HCT116 (cell line): ENCODE measurements around the gene MAP2K2. TPM values are rescaled to one million over a fixed set of nuclear protein-coding genes. Genes with fewer than 3 reads are reported as not detected.

Experiments used
- ATAC-seq: fragments of 200-7000 bp; cut with Tn5 transposase; 2 replicates; pipeline ENCODE4 v1.9.1; 2020; ENCODE audit warnings: mild to moderate bottlenecking, moderate library complexity
- BruUV-seq: library from RNA; stranded (reverse); fragments of 400-500 nt; replicated peaks from 2 replicates; lab custom pipeline; 2021; lab: Mats Ljungman, UMichigan
- CTCF ChIA-PET: fragments of 300-600 bp; sonication (Branson Sonifier 250); formaldehyde crosslinking; loops from one replicate; lab custom pipeline; 2021; ENCODE audit warnings: antibody characterized with exemption; lab: Charles Lee
- POLR2A ChIA-PET: fragments of 300-600, 350-600 bp; sonication (Branson Sonifier 250); formaldehyde crosslinking; loops from one replicate; lab custom pipeline; 2021; ENCODE audit warnings: antibody characterized with exemption; lab: Charles Lee
- RAD21 ChIA-PET, 2 experiments: fragments of 300-600 bp; sonication (Branson Sonifier 250); formaldehyde crosslinking; loops; one replicate each; lab custom pipeline; 2023; ENCODE audit warnings: low total read pairs in 2 of 2; ENCODE audit not compliant: uncharacterized antibody in 2 of 2, unreplicated experiment in 2 of 2, low non-redundant PET in 1 of 2; lab: Charles Lee
- DNase-seq: peaks from one replicate; pipeline ENCODE4 v3.0.0-alpha.2; 2010; ENCODE audit warnings: low read depth, low spot score
- H2AFZ ChIP-seq: fragments of 200-600 bp; shearing (Covaris generic), sonication (generic); 2 replicates; pipeline ENCODE4 v1.6.1; 2017; ENCODE audit warnings: low read depth, mixed run types, mixed read lengths, antibody characterized with exemption, low read length; ENCODE audit not compliant: poor library complexity, severe bottlenecking
- H3K27ac ChIP-seq: 2 replicates; pipeline ENCODE4 v1.5.1; 2012; ENCODE audit warnings: low read depth, low read length
- H3K27me3 ChIP-seq: fragments of 200-600 bp; sonication (generic); 2 replicates; pipeline ENCODE4 v1.6.1; 2016; ENCODE audit warnings: mixed run types, low read length, mixed read lengths; ENCODE audit not compliant: insufficient read depth
- H3K36me3 ChIP-seq, 2 experiments: fragments of 200-500 bp in 1 of 2; fragments of 200-600 bp in 1 of 2; sonication (Bioruptor generic) in 1 of 2; sonication (generic) in 1 of 2; 2 replicates each; pipeline versions ENCODE4 v1.5.1 to v1.6.1; 2014 to 2016; ENCODE audit warnings: low read length in 2 of 2, inconsistent platforms in 1 of 2, mixed read lengths in 1 of 2, mixed run types in 1 of 2; ENCODE audit not compliant: insufficient read depth in 2 of 2, control insufficient read depth in 1 of 2
- H3K4me1 ChIP-seq, 2 experiments: fragments of 200-600 bp in 1 of 2; sonication (generic) in 1 of 2; 2 replicates each; pipeline versions ENCODE4 v1.5.1 to v1.6.1; 2012 to 2017; ENCODE audit warnings: low read length in 2 of 2, inconsistent platforms in 1 of 2, mild to moderate bottlenecking in 1 of 2, mixed read lengths in 1 of 2, mixed run types in 1 of 2, moderate library complexity in 1 of 2; ENCODE audit not compliant: insufficient read depth in 2 of 2, control insufficient read depth in 1 of 2
- H3K4me2 ChIP-seq: fragments of 200-600 bp; sonication (generic); 2 replicates; pipeline ENCODE4 v1.6.1; 2017; ENCODE audit warnings: mixed run types, low read length, mixed read lengths
- H3K4me3 ChIP-seq, 2 experiments: fragments of 200-600 bp in 1 of 2; sonication (generic) in 1 of 2; replicated peaks in 1 of 2; 2 replicates each; pipeline ENCODE4 v1.5.1; 2011 to 2016; ENCODE audit warnings: low read length in 2 of 2, control low read depth in 1 of 2, low read depth in 1 of 2, mild to moderate bottlenecking in 1 of 2, mixed read lengths in 1 of 2, mixed run types in 1 of 2
- H3K79me2 ChIP-seq: fragments of 200-600 bp; sonication (generic); 2 replicates; pipeline ENCODE4 v1.6.1; 2017; ENCODE audit warnings: mild to moderate bottlenecking, mixed run types, low read length, moderate library complexity, mixed read lengths; ENCODE audit not compliant: insufficient read depth
- H3K9ac ChIP-seq: fragments of 200-600 bp; sonication (generic); 2 replicates; pipeline ENCODE4 v1.6.1; 2016; ENCODE audit warnings: low read length, mixed read lengths
- H3K9me2 ChIP-seq: fragments of 200-600 bp; sonication (generic), shearing (Covaris generic); 2 replicates; pipeline ENCODE4 v1.6.1; 2017; ENCODE audit warnings: mixed run types, mild to moderate bottlenecking, moderate library complexity; ENCODE audit not compliant: insufficient read depth
- H3K9me3 ChIP-seq, 2 experiments: fragments of 200-500 bp in 1 of 2; fragments of 200-600 bp in 1 of 2; sonication (Bioruptor generic) in 1 of 2; sonication (generic) in 1 of 2; 2 replicates each; pipeline ENCODE4 v1.6.1; 2014 to 2017; ENCODE audit warnings: low read length in 2 of 2, mixed read lengths in 2 of 2, inconsistent platforms in 1 of 2, low read depth in 1 of 2, mild to moderate bottlenecking in 1 of 2, mixed run types in 1 of 2, moderate library complexity in 1 of 2; ENCODE audit not compliant: control insufficient read depth in 1 of 2, insufficient read depth in 1 of 2
- H4K20me1 ChIP-seq: fragments of 200-600 bp; sonication (generic), shearing (Covaris generic); 2 replicates; pipeline ENCODE4 v1.6.1; 2017; ENCODE audit warnings: mixed run types, mild to moderate bottlenecking, moderate library complexity; ENCODE audit not compliant: insufficient read depth
- CBX3 ChIP-seq: IDR thresholded peaks from 2 replicates; pipeline ENCODE4 v1.6.1; 2012; ENCODE audit warnings: low read depth
- CEBPB ChIP-seq: IDR thresholded peaks from 2 replicates; pipeline ENCODE4 v1.6.1; 2012; ENCODE audit warnings: low read depth
- CTCF ChIP-seq, 3 experiments: fragments of 200-600 bp in 1 of 3; sonication (generic) in 1 of 3; IDR thresholded peaks in 2 of 3; conservative IDR thresholded peaks in 1 of 3; 2 replicates each; pipeline ENCODE4 v1.5.1; 2012 to 2017; ENCODE audit warnings: low read depth in 2 of 3, low read length in 2 of 3, antibody characterized with exemption in 1 of 3, borderline replicate concordance in 1 of 3, control low read depth in 1 of 3, mild to moderate bottlenecking in 1 of 3, mixed read lengths in 1 of 3, mixed run types in 1 of 3, moderate library complexity in 1 of 3; ENCODE audit not compliant: insufficient read depth in 1 of 3
- EGR1 ChIP-seq: IDR thresholded peaks from 2 replicates; pipeline ENCODE4 v1.6.1; 2012; ENCODE audit warnings: low read depth
- ELF1 ChIP-seq: IDR thresholded peaks from 2 replicates; pipeline ENCODE4 v1.6.1; 2012; ENCODE audit warnings: low read depth, borderline replicate concordance
- EZH2 ChIP-seq: fragments of 200-600 bp; sonication (generic); IDR thresholded peaks from 2 replicates; pipeline ENCODE4 v1.6.1; 2017; ENCODE audit warnings: antibody characterized with exemption, mixed run types
- EZH2phosphoT487 ChIP-seq: fragments of 200-600 bp; IDR thresholded peaks from 2 replicates; pipeline ENCODE4 v1.6.1; 2018; ENCODE audit warnings: antibody characterized with exemption, borderline replicate concordance
- FOSL1 ChIP-seq: IDR thresholded peaks from 2 replicates; pipeline ENCODE4 v1.6.1; 2012; ENCODE audit warnings: low read depth
- JUND ChIP-seq: IDR thresholded peaks from 2 replicates; pipeline ENCODE4 v1.6.1; 2012
- POLR2A ChIP-seq: IDR thresholded peaks from 2 replicates; pipeline ENCODE4 v1.7.0; 2011; ENCODE audit warnings: borderline replicate concordance; ENCODE audit not compliant: insufficient read depth, insufficient read length; ENCODE audit errors: extremely low read depth
- POLR2AphosphoS5 ChIP-seq: IDR thresholded peaks from 2 replicates; pipeline ENCODE4 v1.6.1; 2011; ENCODE audit warnings: mild to moderate bottlenecking, low read depth, low read length, moderate library complexity
- REST ChIP-seq: IDR thresholded peaks from 2 replicates; pipeline ENCODE4 v1.6.1; 2012; ENCODE audit warnings: low read depth
- SIN3A ChIP-seq: IDR thresholded peaks from 2 replicates; pipeline ENCODE4 v1.6.1; 2012; ENCODE audit warnings: low read depth
- SP1 ChIP-seq: IDR thresholded peaks from 2 replicates; pipeline ENCODE4 v1.6.1; 2012; ENCODE audit warnings: low read depth
- SRF ChIP-seq: IDR thresholded peaks from 2 replicates; pipeline ENCODE4 v1.6.1; 2012; ENCODE audit warnings: low read depth
- YY1 ChIP-seq: IDR thresholded peaks from 2 replicates; pipeline ENCODE4 v1.6.1; 2011; ENCODE audit warnings: low read length, low read depth, moderate library complexity, mild to moderate bottlenecking; ENCODE audit not compliant: insufficient replicate concordance; ENCODE audit errors: extremely low read depth
- intact Hi-C: fragments of 100-400 bp; cut with micrococcal nuclease; formaldehyde crosslinking; loops from 2 replicates; pipeline ENCODE4 v1.10.0; 2022
- total RNA-seq: library from RNA; stranded (reverse); gene quantifications from one replicate; pipeline ENCODE4 v1.2.1, GENCODE V29; 2021; ENCODE audit not compliant: unreplicated experiment

The MAP2K2 gene
- total RNA-seq, 1 experiment from 2014 or later = 186 TPM

- Histone ChIP-seq H3K9ac (peak overlapping the region; percentile 62), H3K27me3 (no peaks in the 10 kb centered on the region), H2AFZ (no peak overlapping the region), H3K4me1 (peaks cover 50 to 55% of the 10 kb centered on the region in 2 experiments), H3K79me2 (peaks cover 98% of the 10 kb centered on the region), H3K4me3 (peak overlapping the region; percentile 16 to 50), H3K9me2 (no peaks in the 10 kb centered on the region), H3K27ac (peak overlapping the region; percentile 96), H3K9me3 (no peaks in the 10 kb centered on the region), H4K20me1 (peaks cover 10% of the 10 kb centered on the region; the same call in 1 of the 2 replicates), H3K36me3 (peaks cover 8 to 16% of the 10 kb centered on the region in 2 experiments; a peak in 3 of 4 replicates), H3K4me2 (peak overlapping the region; percentile 91)
- DNase-seq = peak; percentile 42
- CTCF ChIA-PET = no interaction called here
- POLR2A ChIA-PET = interaction anchor here (0.6 to 0.7 kb wide), 2 partner anchors 493 to 684 kb away, joined by 3 to 7 read pairs; no protein-coding TSS in a partner anchor
- BruUV-seq = no TSS peak
- RAD21 ChIA-PET = interaction anchor here in 1 of 2 experiments (0.6 kb wide), 1 partner anchor 9 kb away, joined by 3 read pairs; no protein-coding TSS in a partner anchor
- intact Hi-C loops = no loop called here
- peak; percentile 96 for TF ChIP-seq EGR1
- TF ChIP-seq SIN3A = no peak
- no peak for TF ChIP-seq ELF1
- peak; percentile 55 for TF ChIP-seq SP1
- TF ChIP-seq CBX3 = no peak
- TF ChIP-seq POLR2AphosphoS5 = peak; percentile 42
- no peak for TF ChIP-seq SRF
- no peak; the same call in 1 of the 2 replicates for TF ChIP-seq JUND
- peak; percentile 57 for ATAC-seq
These were observed 65.8 kb downstream of the MAP2K2 start for GRCh38 chr19:4057931-4058692.

- Histone ChIP-seq H3K27me3 (no peaks in the 10 kb centered on the region), H4K20me1 (peaks cover 4% of the 10 kb centered on the region; the same call in 1 of the 2 replicates), H3K36me3 (peaks cover 19 to 22% of the 10 kb centered on the region in 2 experiments; a peak in 3 of 4 replicates), H2AFZ (no peak overlapping the region), H3K9ac (no peak overlapping the region), H3K4me1 (peaks cover 24 to 26% of the 10 kb centered on the region in 2 experiments), H3K9me3 (no peaks in the 10 kb centered on the region), H3K79me2 (peaks cover 98% of the 10 kb centered on the region), H3K9me2 (no peaks in the 10 kb centered on the region), H3K27ac (no peak overlapping the region), H3K4me2 (no peak overlapping the region), H3K4me3 (no peak overlapping the region)
- ChIA-PET CTCF (no interaction called here), RAD21 (no interaction called here), POLR2A (no interaction called here)
- intact Hi-C loops = no loop called here
- no peak for DNase-seq
- no TSS peak for BruUV-seq
- no peak for ATAC-seq
- TF ChIP-seq EZH2 = no peak
- no peak for TF ChIP-seq CEBPB
- TF ChIP-seq FOSL1 = no peak
- no peak for TF ChIP-seq EZH2phosphoT487
- no peak for TF ChIP-seq REST
- TF ChIP-seq POLR2A = no peak
- no peak for TF ChIP-seq CTCF (IDR thresholded peaks at IDR 0.05 in 2 of 3, conservative IDR thresholded peaks at IDR 0.05 in 1 of 3; ENCODE audit: borderline replicate concordance in 1 of 3, insufficient read depth in 1 of 3, low read depth in 2 of 3, low read length in 2 of 3)
- TF ChIP-seq YY1 = no peak
- no peak for TF ChIP-seq POLR2AphosphoS5
- TF ChIP-seq SIN3A = no peak
These were observed 68.7 kb downstream of the MAP2K2 start for GRCh38 chr19:4055209-4055552.
